HEK293 (cell line): Measurements from ENCODE around the gene RGS9BP.

ENCODE experiments used
- BCL11A ChIP-seq: fragments of 450-650 bp; formaldehyde crosslinking; IDR thresholded peaks from 2 replicates; pipeline ENCODE4 v1.5.1; 2016; ENCODE audit warnings: low read depth, missing biosample characterization, missing genetic modification characterization
- EGR2 ChIP-seq: fragments of 450-650 bp; formaldehyde crosslinking; IDR thresholded peaks from 2 replicates; pipeline ENCODE4 v1.5.1; 2016; ENCODE audit warnings: low read depth, missing biosample characterization, missing genetic modification characterization
- GLI2 ChIP-seq: fragments of 450-650 bp; formaldehyde crosslinking; IDR thresholded peaks from 2 replicates; pipeline ENCODE4; 2017; ENCODE audit warnings: missing biosample characterization, missing genetic modification characterization, low read depth, borderline replicate concordance
- OSR2 ChIP-seq: fragments of 450-650 bp; formaldehyde crosslinking; IDR thresholded peaks from 2 replicates; pipeline ENCODE4 v1.5.1; 2016; ENCODE audit warnings: missing biosample characterization, missing genetic modification characterization
- PRDM10 ChIP-seq: fragments of 450-650 bp; formaldehyde crosslinking; IDR thresholded peaks from 2 replicates; pipeline ENCODE4 v1.5.1; 2016; ENCODE audit warnings: missing biosample characterization, missing genetic modification characterization
- PRDM4 ChIP-seq: fragments of 450-650 bp; formaldehyde crosslinking; IDR thresholded peaks from 2 replicates; pipeline ENCODE4 v1.5.1; 2017; ENCODE audit warnings: missing biosample characterization, missing genetic modification characterization
- SALL2 ChIP-seq: fragments of 450-650 bp; formaldehyde crosslinking; IDR thresholded peaks from 2 replicates; pipeline ENCODE4 v1.5.0; 2017; ENCODE audit warnings: missing biosample characterization, mild to moderate bottlenecking, missing genetic modification characterization, borderline replicate concordance
- SCRT2 ChIP-seq: fragments of 450-650 bp; formaldehyde crosslinking; IDR thresholded peaks from 2 replicates; pipeline ENCODE4 v1.5.1; 2016; ENCODE audit warnings: missing biosample characterization, missing genetic modification characterization
- SP3 ChIP-seq: fragments of 450-650 bp; formaldehyde crosslinking; IDR thresholded peaks from 2 replicates; pipeline ENCODE4 v1.5.1; 2016; ENCODE audit warnings: missing biosample characterization, missing genetic modification characterization
- YY1 ChIP-seq: fragments of 450-650 bp; formaldehyde crosslinking; IDR thresholded peaks from 2 replicates; pipeline ENCODE4 v1.5.1; 2018; ENCODE audit warnings: missing biosample characterization, missing genetic modification characterization
- ZBTB20 ChIP-seq: fragments of 450-650 bp; formaldehyde crosslinking; IDR thresholded peaks from 2 replicates; pipeline ENCODE4 v1.5.1; 2016; ENCODE audit warnings: missing biosample characterization, missing genetic modification characterization
- ZBTB21 ChIP-seq: fragments of 450-650 bp; formaldehyde crosslinking; IDR thresholded peaks from 2 replicates; pipeline ENCODE4 v1.5.1; 2017; ENCODE audit warnings: missing biosample characterization, missing genetic modification characterization
- ZBTB26 ChIP-seq: fragments of 450-650 bp; formaldehyde crosslinking; optimal IDR thresholded peaks from 2 replicates; pipeline ENCODE3; 2016; ENCODE audit warnings: missing biosample characterization, mild to moderate bottlenecking, missing genetic modification characterization
- ZBTB48 ChIP-seq: fragments of 450-650 bp; formaldehyde crosslinking; IDR thresholded peaks from 2 replicates; pipeline ENCODE4 v1.5.1; 2016; ENCODE audit warnings: missing biosample characterization, missing genetic modification characterization
- ZBTB6 ChIP-seq: fragments of 450-650 bp; formaldehyde crosslinking; IDR thresholded peaks from 2 replicates; pipeline ENCODE4 v1.5.1; 2017; ENCODE audit warnings: missing biosample characterization, missing genetic modification characterization
- ZBTB8A ChIP-seq: fragments of 450-650 bp; formaldehyde crosslinking; IDR thresholded peaks from 2 replicates; pipeline ENCODE4 v1.5.1; 2016; ENCODE audit warnings: missing biosample characterization, missing genetic modification characterization
- ZNF10 ChIP-seq: fragments of 450-650 bp; formaldehyde crosslinking; IDR thresholded peaks from 2 replicates; pipeline ENCODE4 v1.5.1; 2017; ENCODE audit warnings: missing biosample characterization, missing genetic modification characterization
- ZNF184 ChIP-seq: fragments of 450-650 bp; IDR thresholded peaks from 2 replicates; pipeline ENCODE4 v1.5.1; 2018; ENCODE audit warnings: missing biosample characterization, mild to moderate bottlenecking, missing genetic modification characterization
- ZNF23 ChIP-seq: fragments of 450-650 bp; formaldehyde crosslinking; IDR thresholded peaks from 2 replicates; pipeline ENCODE4 v1.5.1; 2016; ENCODE audit warnings: missing biosample characterization, missing genetic modification characterization, borderline replicate concordance
- ZNF324 ChIP-seq: fragments of 450-650 bp; formaldehyde crosslinking; IDR thresholded peaks from 2 replicates; pipeline ENCODE4 v1.5.1; 2016; ENCODE audit warnings: missing biosample characterization, missing genetic modification characterization
- ZNF394 ChIP-seq: fragments of 450-650 bp; formaldehyde crosslinking; IDR thresholded peaks from 2 replicates; pipeline ENCODE4 v1.5.1; 2016; ENCODE audit warnings: missing biosample characterization, missing genetic modification characterization, mild to moderate bottlenecking, moderate library complexity, borderline replicate concordance
- ZNF501 ChIP-seq: fragments of 450-650 bp; formaldehyde crosslinking; IDR thresholded peaks from 2 replicates; pipeline ENCODE4 v1.5.1; 2016; ENCODE audit warnings: missing biosample characterization, missing genetic modification characterization
- ZNF544 ChIP-seq: fragments of 450-650 bp; formaldehyde crosslinking; IDR thresholded peaks from 2 replicates; pipeline ENCODE4 v1.5.0; 2017; ENCODE audit warnings: missing biosample characterization, missing genetic modification characterization
- ZNF600 ChIP-seq: fragments of 450-650 bp; formaldehyde crosslinking; IDR thresholded peaks from 2 replicates; pipeline ENCODE4 v1.5.1; 2016; ENCODE audit warnings: missing biosample characterization, missing genetic modification characterization
- ZNF629 ChIP-seq: fragments of 450-650 bp; formaldehyde crosslinking; IDR thresholded peaks from 2 replicates; pipeline ENCODE4 v1.5.1; 2017; ENCODE audit warnings: missing biosample characterization, missing genetic modification characterization
- ZNF768 ChIP-seq: fragments of 450-650 bp; formaldehyde crosslinking; IDR thresholded peaks from 2 replicates; pipeline ENCODE4 v1.5.1; 2018; ENCODE audit warnings: missing biosample characterization, mild to moderate bottlenecking, missing genetic modification characterization
- ZNF777 ChIP-seq: fragments of 450-650 bp; formaldehyde crosslinking; IDR thresholded peaks from 2 replicates; pipeline ENCODE4 v1.5.1; 2017; ENCODE audit warnings: missing biosample characterization, missing genetic modification characterization, borderline replicate concordance
- ZSCAN4 ChIP-seq: fragments of 450-650 bp; formaldehyde crosslinking; IDR thresholded peaks from 2 replicates; pipeline ENCODE4 v1.5.1; 2017; ENCODE audit warnings: missing biosample characterization, missing genetic modification characterization
- TF ChIP-seq, protein P1 (sequence below): fragments of 450-650 bp; formaldehyde crosslinking; IDR thresholded peaks from 2 replicates; pipeline ENCODE4 v1.5.1; 2016; ENCODE audit warnings: missing biosample characterization, missing genetic modification characterization

Gene RGS9BP

DNA sequence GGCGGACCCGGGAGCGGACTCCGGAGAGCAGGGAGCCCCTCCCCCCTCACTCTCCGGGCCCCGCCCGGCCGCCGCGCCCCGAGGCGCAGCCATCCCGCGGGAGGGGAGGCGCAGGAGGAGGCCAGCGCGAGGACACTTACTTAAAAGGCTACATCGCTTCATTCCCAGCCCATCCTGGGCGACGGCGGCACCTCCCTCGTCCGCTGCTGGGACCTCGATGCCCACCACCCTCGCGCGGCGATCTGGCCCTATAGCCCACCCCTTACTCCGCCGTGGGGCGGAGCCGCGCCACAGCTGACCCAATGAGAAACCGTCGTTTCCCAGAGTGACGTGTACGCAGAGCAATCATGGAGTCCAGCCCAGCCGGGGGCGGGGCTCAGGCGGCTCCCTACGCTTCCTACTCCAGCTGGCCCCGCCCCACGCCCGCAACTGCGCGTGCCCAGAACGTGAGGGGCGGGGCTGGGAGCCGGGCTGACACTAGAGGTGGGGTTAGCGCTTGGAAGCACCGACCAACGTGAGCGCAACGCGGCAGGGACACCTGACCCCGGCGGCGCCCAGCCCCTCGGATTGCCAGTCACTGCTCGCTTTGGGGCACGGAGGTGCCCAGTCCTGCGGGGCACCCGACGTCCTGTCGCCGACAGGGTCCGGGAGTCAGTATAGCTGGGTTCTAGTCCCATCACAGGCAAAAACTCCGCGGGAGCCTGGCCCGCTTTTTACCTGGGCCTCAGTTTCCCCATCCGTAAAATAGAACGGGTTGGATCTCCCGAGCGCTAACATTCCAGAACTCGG, 523 bp upstream of the RGS9BP start, which contains the start of gene ANKRD27 (continued):
- TF ChIP-seq PRDM10 (tag by site-specific recombination) (peak; percentile 64; the same call in 1 of the 2 replicates), ZBTB21 (tag by site-specific recombination) (peak; percentile 79), SALL2 (tag by site-specific recombination) (no peak), ZBTB20 (tag by site-specific recombination) (0 out of 2 replicates have a peak, but pooled peaks have one; percentile 19), ZNF768 (no peak), ZNF394 (tag by site-specific recombination) (peak; percentile 25; the same call in 1 of the 2 replicates), ZNF544 (tag by site-specific recombination) (no peak), YY1 (no peak; the same call in none of the 2 replicates), ZNF777 (tag by site-specific recombination) (peak; percentile 18; the same call in 1 of the 2 replicates), ZNF501 (no peak), ZSCAN4 (no peak), BCL11A (tag by site-specific recombination) (peak; percentile 78), ZNF324 (tag by site-specific recombination) (peak; percentile 82), ZBTB8A (tag by site-specific recombination) (peak; percentile 89), ZBTB6 (tag by site-specific recombination) (no peak), ZNF10 (tag by site-specific recombination) (0 out of 2 replicates have a peak, but pooled peaks have one; percentile 14), ZBTB48 (tag by site-specific recombination) (peak; percentile 33; the same call in 1 of the 2 replicates), PRDM4 (tag by site-specific recombination) (0 out of 2 replicates have a peak, but pooled peaks have one; percentile 26), GLI2 (tag by site-specific recombination) (no peak; the same call in 1 of the 2 replicates), EGR2 (tag by site-specific recombination) (peak; percentile 53), OSR2 (tag by site-specific recombination) (no peak), ZNF629 (tag by site-specific recombination) (peak; percentile 66; the same call in 1 of the 2 replicates), SP3 (peak; percentile 99), ZNF23 (tag by site-specific recombination) (no peak), ZNF600 (tag by site-specific recombination) (peak; percentile 95; the same call in 1 of the 2 replicates), ZBTB26 (tag by site-specific recombination) (peak; percentile 77), ZNF184 (no peak), SCRT2 (tag by site-specific recombination) (no peak)
- TF ChIP-seq, protein P1, sequence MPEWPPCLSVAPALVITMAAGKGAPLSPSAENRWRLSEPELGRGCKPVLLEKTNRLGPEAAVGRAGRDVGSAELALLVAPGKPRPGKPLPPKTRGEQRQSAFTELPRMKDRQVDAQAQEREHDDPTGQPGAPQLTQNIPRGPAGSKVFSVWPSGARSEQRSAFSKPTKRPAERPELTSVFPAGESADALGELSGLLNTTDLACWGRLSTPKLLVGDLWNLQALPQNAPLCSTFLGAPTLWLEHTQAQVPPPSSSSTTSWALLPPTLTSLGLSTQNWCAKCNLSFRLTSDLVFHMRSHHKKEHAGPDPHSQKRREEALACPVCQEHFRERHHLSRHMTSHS (tag by site-specific recombination), result no peak
